KMS-11 (cell line): ENCODE measurements around the gene ISCA2.

Experiments used
- H2AFZ ChIP-seq: fragments of 200-600 bp; sonication (generic); 2 replicates; pipeline ENCODE4 v1.6.1; 2016; ENCODE audit warnings: antibody characterized with exemption, mixed run types, low read depth
- H3K27ac ChIP-seq: fragments of 200-600 bp; sonication (generic); 2 replicates; pipeline ENCODE4 v1.6.1; 2016; ENCODE audit warnings: mild to moderate bottlenecking, mixed run types
- H3K27me3 ChIP-seq: fragments of 200-600 bp; sonication (generic); 2 replicates; pipeline ENCODE4 v1.6.1; 2017; ENCODE audit warnings: mild to moderate bottlenecking, low read depth, mixed run types, moderate library complexity; ENCODE audit not compliant: insufficient read depth
- H3K36me3 ChIP-seq: fragments of 200-600 bp; sonication (generic); 2 replicates; pipeline ENCODE4 v1.6.1; 2017; ENCODE audit warnings: mild to moderate bottlenecking, mixed run types; ENCODE audit not compliant: insufficient read depth
- H3K4me1 ChIP-seq: fragments of 200-600 bp; sonication (generic); 2 replicates; pipeline ENCODE4 v1.6.1; 2016; ENCODE audit warnings: mild to moderate bottlenecking, low read depth, mixed run types; ENCODE audit not compliant: poor library complexity, severe bottlenecking
- H3K4me2 ChIP-seq: fragments of 200-600 bp; sonication (generic); 2 replicates; pipeline ENCODE4 v1.7.0; 2016; ENCODE audit warnings: mild to moderate bottlenecking, mixed run types
- H3K4me3 ChIP-seq: fragments of 200-600 bp; sonication (generic); IDR thresholded peaks from 2 replicates; pipeline ENCODE4 v1.6.1; 2017; ENCODE audit warnings: low read depth, low read length, mixed read lengths; ENCODE audit not compliant: insufficient read depth
- H3K79me2 ChIP-seq: fragments of 200-600 bp; sonication (generic); 2 replicates; pipeline ENCODE4 v1.6.1; 2016; ENCODE audit warnings: low read depth, mixed run types; ENCODE audit not compliant: insufficient read depth
- H3K9ac ChIP-seq: fragments of 200-600 bp; sonication (generic); 2 replicates; pipeline ENCODE4 v1.6.1; 2016; ENCODE audit warnings: mild to moderate bottlenecking, mixed run types
- H4K20me1 ChIP-seq: fragments of 200-600 bp; sonication (generic); 2 replicates; pipeline ENCODE4 v1.6.1; 2016; ENCODE audit warnings: mild to moderate bottlenecking, mixed run types; ENCODE audit not compliant: insufficient read depth
- CTCF ChIP-seq: fragments of 200-600 bp; sonication (generic); conservative IDR thresholded peaks from 2 replicates; pipeline ENCODE4 v1.6.1; 2017; ENCODE audit warnings: low read depth, mild to moderate bottlenecking, antibody characterized with exemption, low read length, moderate library complexity, mixed read lengths

The ISCA2 gene

GRCh38 chr14:74457565-74457895, 36.0 kb upstream of the ISCA2 start:
- H3K4me2 ChIP-seq: no peak overlapping the region

GRCh38 chr14:74459289-74459946, 34.1 kb upstream of the ISCA2 start:
- H2AFZ ChIP-seq: no peak overlapping the region
- no peak overlapping the region for H3K27ac ChIP-seq
- peaks cover 8% of the 10 kb centered on the region for H3K4me1 ChIP-seq
- no peak overlapping the region for H3K4me2 ChIP-seq
- no peaks in the 10 kb centered on the region for H3K27me3 ChIP-seq
- no peak overlapping the region for H3K4me3 ChIP-seq
- no peaks in the 10 kb centered on the region for H3K79me2 ChIP-seq
- no peak overlapping the region for H3K9ac ChIP-seq
- H4K20me1 ChIP-seq: no peaks in the 10 kb centered on the region
- no peaks in the 10 kb centered on the region for H3K36me3 ChIP-seq
- TF ChIP-seq CTCF: 0 out of 2 replicates have a peak, but pooled peaks have one; percentile 21

More at GRCh38 chr14:74457565-74457895, 36.0 kb upstream of the ISCA2 start:
- no peaks in the 10 kb centered on the region for H3K36me3 ChIP-seq
- H3K79me2 ChIP-seq: no peaks in the 10 kb centered on the region
- no peak overlapping the region for H3K27ac ChIP-seq
- no peak overlapping the region for H3K4me3 ChIP-seq
- H3K4me1 ChIP-seq: peaks cover 12% of the 10 kb centered on the region
- H2AFZ ChIP-seq: no peak overlapping the region
- no peak for TF ChIP-seq CTCF
- no peaks in the 10 kb centered on the region for H4K20me1 ChIP-seq
- no peak overlapping the region for H3K9ac ChIP-seq
- H3K27me3 ChIP-seq: no peaks in the 10 kb centered on the region

- no peak overlapping the region for H3K27ac ChIP-seq
- no peak overlapping the region for H3K4me2 ChIP-seq
- peaks cover 2% of the 10 kb centered on the region for H3K4me1 ChIP-seq
Observed at GRCh38 chr14:74459976-74460375, 33.6 kb upstream of the ISCA2 start.

GRCh38 chr14:74462993-74463392, 30.6 kb upstream of the ISCA2 start:
- H3K9ac ChIP-seq: no peak overlapping the region
- no peak overlapping the region for H3K4me2 ChIP-seq
- H2AFZ ChIP-seq: no peak overlapping the region
- TF ChIP-seq CTCF: no peak
- no peaks in the 10 kb centered on the region for H3K36me3 ChIP-seq
- no peak overlapping the region for H3K4me3 ChIP-seq
- no peaks in the 10 kb centered on the region for H3K79me2 ChIP-seq
- no peaks in the 10 kb centered on the region for H3K27me3 ChIP-seq
- no peak overlapping the region for H3K27ac ChIP-seq
- H4K20me1 ChIP-seq: no peaks in the 10 kb centered on the region
- H3K4me1 ChIP-seq: no peaks in the 10 kb centered on the region

More at GRCh38 chr14:74459976-74460375, 33.6 kb upstream of the ISCA2 start:
- Histone ChIP-seq H4K20me1 (no peaks in the 10 kb centered on the region), H3K79me2 (no peaks in the 10 kb centered on the region), H3K4me3 (no peak overlapping the region), H2AFZ (no peak overlapping the region), H3K27me3 (no peaks in the 10 kb centered on the region), H3K36me3 (no peaks in the 10 kb centered on the region), H3K9ac (no peak overlapping the region)
- 0 out of 2 replicates have a peak, but pooled peaks have one; percentile 10 for TF ChIP-seq CTCF
